ENCODE results near the gene MPRIP. TPM values are rescaled to one million over a fixed set of nuclear protein-coding genes. Genes with fewer than 3 reads are reported as not detected.

The MPRIP gene
- polyA plus RNA-seq, 1 donor (not counting 4 experiments of a cell fraction or from before 2014, with no cell fraction given), result 113 TPM

- H3K9me3 ChIP-seq (ENCODE audit: control insufficient read depth, low read depth, low read length), result no peaks in the 10 kb centered on the region
- H3K4me1 ChIP-seq (ENCODE audit: control insufficient read depth, extremely low read depth, insufficient read depth, low read length), result peaks cover 6% of the 10 kb centered on the region
- H3K9ac ChIP-seq (ENCODE audit: control insufficient read depth, extremely low read depth, insufficient read depth, low read length), result no peak overlapping the region
- H3K27me3 ChIP-seq (ENCODE audit: control insufficient read depth, extremely low read depth, insufficient read depth, low read length), result no peaks in the 10 kb centered on the region
- no peak overlapping the region for H2AFZ ChIP-seq (ENCODE audit: control insufficient read depth, low read length)
- TF ChIP-seq EZH2 (IDR thresholded peaks at IDR 0.05; ENCODE audit: low read length), result no peak
- dilution Hi-C loops (cut with MboI; ENCODE audit: extremely low pct_ligation_motif_present, low sequenced_read_pairs), result no loop called here
- peaks cover 23 to 39% of the 10 kb centered on the region in 2 experiments for H3K36me3 ChIP-seq (ENCODE audit: control insufficient read depth in 2 of 2, extremely low read depth in 1 of 2, insufficient read depth in 2 of 2, low read length in 2 of 2)
- no peak overlapping the region for H3K4me2 ChIP-seq (ENCODE audit: control insufficient read depth, extremely low read depth, insufficient read depth, low read depth, low read length)
- H3K27ac ChIP-seq (ENCODE audit: control insufficient read depth, insufficient read depth, low read length), result no peak overlapping the region
- peaks cover 20% of the 10 kb centered on the region for H4K20me1 ChIP-seq (ENCODE audit: control insufficient read depth, extremely low read depth, insufficient read depth, low read length)
- H3K4me3 ChIP-seq (ENCODE audit: control insufficient read depth in 2 of 3, extremely low read depth in 1 of 3, insufficient read depth in 2 of 3, low read depth in 1 of 3, low read length in 3 of 3), result no peak overlapping the region
- H3K79me2 ChIP-seq (ENCODE audit: control insufficient read depth, insufficient read depth, low read length), result peaks cover 89% of the 10 kb centered on the region
- FAIRE-seq (no peak), DNase-seq (ENCODE audit: low read depth, low spot score) (no peak)
- H3K9me1 ChIP-seq (ENCODE audit: control insufficient read depth, extremely low read depth, insufficient read depth, low read length), result peaks cover 11% of the 10 kb centered on the region
Observed at GRCh38 chr17:17102176-17102575, 59.9 kb downstream of the MPRIP start.

- dilution Hi-C loops (cut with MboI; ENCODE audit: extremely low pct_ligation_motif_present, low sequenced_read_pairs), result no loop called here
- peaks cover 28% of the 10 kb centered on the region for H4K20me1 ChIP-seq (ENCODE audit: control insufficient read depth, extremely low read depth, insufficient read depth, low read length)
Observed at GRCh38 chr17:17103160-17103559, 60.9 kb downstream of the MPRIP start.

More at GRCh38 chr17:17103160-17103559, 60.9 kb downstream of the MPRIP start:
- H3K27ac ChIP-seq (ENCODE audit: control insufficient read depth, insufficient read depth, low read length), result no peak overlapping the region
- no peaks in the 10 kb centered on the region for H3K27me3 ChIP-seq (ENCODE audit: control insufficient read depth, extremely low read depth, insufficient read depth, low read length)
- peaks cover 16% of the 10 kb centered on the region for H3K4me1 ChIP-seq (ENCODE audit: control insufficient read depth, extremely low read depth, insufficient read depth, low read length)
- no peak overlapping the region for H3K9ac ChIP-seq (ENCODE audit: control insufficient read depth, extremely low read depth, insufficient read depth, low read length)
- TF ChIP-seq, protein P1, sequence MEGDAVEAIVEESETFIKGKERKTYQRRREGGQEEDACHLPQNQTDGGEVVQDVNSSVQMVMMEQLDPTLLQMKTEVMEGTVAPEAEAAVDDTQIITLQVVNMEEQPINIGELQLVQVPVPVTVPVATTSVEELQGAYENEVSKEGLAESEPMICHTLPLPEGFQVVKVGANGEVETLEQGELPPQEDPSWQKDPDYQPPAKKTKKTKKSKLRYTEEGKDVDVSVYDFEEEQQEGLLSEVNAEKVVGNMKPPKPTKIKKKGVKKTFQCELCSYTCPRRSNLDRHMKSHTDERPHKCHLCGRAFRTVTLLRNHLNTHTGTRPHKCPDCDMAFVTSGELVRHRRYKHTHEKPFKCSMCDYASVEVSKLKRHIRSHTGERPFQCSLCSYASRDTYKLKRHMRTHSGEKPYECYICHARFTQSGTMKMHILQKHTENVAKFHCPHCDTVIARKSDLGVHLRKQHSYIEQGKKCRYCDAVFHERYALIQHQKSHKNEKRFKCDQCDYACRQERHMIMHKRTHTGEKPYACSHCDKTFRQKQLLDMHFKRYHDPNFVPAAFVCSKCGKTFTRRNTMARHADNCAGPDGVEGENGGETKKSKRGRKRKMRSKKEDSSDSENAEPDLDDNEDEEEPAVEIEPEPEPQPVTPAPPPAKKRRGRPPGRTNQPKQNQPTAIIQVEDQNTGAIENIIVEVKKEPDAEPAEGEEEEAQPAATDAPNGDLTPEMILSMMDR (optimal IDR thresholded peaks at IDR 0.05 in 1 of 3, IDR thresholded peaks at IDR 0.05 in 1 of 3, conservative IDR thresholded peaks at IDR 0.05 in 1 of 3; ENCODE audit: extremely low read depth in 1 of 3, insufficient read depth in 2 of 3, low read length in 3 of 3), result no peak
- no peak for TF ChIP-seq EZH2 (IDR thresholded peaks at IDR 0.05; ENCODE audit: low read length)
- DNase-seq (ENCODE audit: low read depth, low spot score) (no peak), FAIRE-seq (no peak)
- peaks cover 89% of the 10 kb centered on the region for H3K79me2 ChIP-seq (ENCODE audit: control insufficient read depth, insufficient read depth, low read length)
- no peak overlapping the region for H3K4me3 ChIP-seq (ENCODE audit: control insufficient read depth in 2 of 3, extremely low read depth in 1 of 3, insufficient read depth in 2 of 3, low read depth in 1 of 3, low read length in 3 of 3)
- H3K4me2 ChIP-seq (ENCODE audit: control insufficient read depth, extremely low read depth, insufficient read depth, low read depth, low read length), result no peak overlapping the region
- H3K36me3 ChIP-seq (ENCODE audit: control insufficient read depth in 2 of 2, extremely low read depth in 1 of 2, insufficient read depth in 2 of 2, low read length in 2 of 2), result peaks cover 21 to 41% of the 10 kb centered on the region in 2 experiments
- H3K9me3 ChIP-seq (ENCODE audit: control insufficient read depth, low read depth, low read length), result no peaks in the 10 kb centered on the region
- peaks cover 21% of the 10 kb centered on the region for H3K9me1 ChIP-seq (ENCODE audit: control insufficient read depth, extremely low read depth, insufficient read depth, low read length)
- no peak overlapping the region for H2AFZ ChIP-seq (ENCODE audit: control insufficient read depth, low read length)
